ENCODE data around the gene JKAMP.

GRCh38 chr14:59509101-59509500, 24.8 kb downstream of the JKAMP start:
- TF ChIP-seq CREB1 (IDR thresholded peaks at IDR 0.05; ENCODE audit: low read depth) (no peak), TCF12 (IDR thresholded peaks at IDR 0.05; ENCODE audit: low read depth) (no peak), EGR1 (IDR thresholded peaks at IDR 0.05) (no peak), TAF1 (IDR thresholded peaks at IDR 0.05; ENCODE audit: low read depth) (no peak), NFIC (IDR thresholded peaks at IDR 0.05) (no peak), MAX (IDR thresholded peaks at IDR 0.05) (no peak), USF1 (IDR thresholded peaks at IDR 0.05) (no peak), EP300 (IDR thresholded peaks at IDR 0.05; ENCODE audit: borderline replicate concordance) (no peak), RAD21 (IDR thresholded peaks at IDR 0.05; ENCODE audit: low read depth) (no peak), FOXM1 (IDR thresholded peaks at IDR 0.05; ENCODE audit: borderline replicate concordance, low read depth) (no peak), REST (IDR thresholded peaks at IDR 0.05; ENCODE audit: low read depth) (no peak)

All from Ishikawa (cell line).